ENCODE results near the gene ACOT2.
A peak's percentile ranks its signal among the peaks of the same experiment; 100 is the strongest.
"Not testable (repeated sequence)": the region's sequence is repeated elsewhere in the genome, so short reads cannot be mapped to it uniquely, and the experiment has no call there.

Gene ACOT2

DNA sequence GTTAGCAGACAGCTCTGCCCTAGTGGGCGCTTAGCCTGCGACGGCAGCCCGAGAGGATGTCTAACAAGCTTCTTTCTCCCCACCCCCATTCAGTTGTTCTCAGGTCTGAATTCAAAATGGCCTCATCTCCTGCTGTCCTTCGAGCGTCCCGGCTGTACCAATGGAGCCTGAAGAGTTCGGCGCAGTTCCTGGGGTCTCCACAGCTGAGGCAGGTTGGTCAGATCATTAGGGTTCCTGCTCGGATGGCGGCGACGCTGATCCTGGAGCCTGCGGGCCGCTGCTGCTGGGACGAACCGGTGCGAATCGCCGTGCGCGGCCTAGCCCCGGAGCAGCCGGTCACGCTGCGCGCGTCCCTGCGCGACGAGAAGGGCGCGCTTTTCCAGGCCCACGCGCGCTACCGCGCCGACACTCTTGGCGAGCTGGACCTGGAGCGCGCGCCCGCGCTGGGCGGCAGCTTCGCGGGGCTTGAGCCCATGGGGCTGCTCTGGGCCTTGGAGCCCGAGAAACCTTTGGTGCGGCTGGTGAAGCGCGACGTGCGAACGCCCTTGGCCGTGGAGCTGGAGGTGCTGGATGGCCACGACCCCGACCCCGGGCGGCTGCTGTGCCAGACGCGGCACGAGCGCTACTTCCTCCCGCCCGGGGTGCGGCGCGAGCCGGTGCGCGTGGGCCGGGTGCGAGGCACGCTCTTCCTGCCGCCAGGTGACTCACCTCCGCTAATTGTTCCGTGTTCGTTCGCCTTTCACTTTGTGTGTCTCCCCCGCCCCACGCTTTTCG is at the start of gene ACOT2:
Gene ACOT2, plus strand, starts transcription at position 29 of the 774 bp plus-strand sequence. Its CDS starts 28 bp downstream, at position 57.
- H3K4me1 ChIP-seq; H3K4me3 ChIP-seq; DNase-seq (ENCODE audit: low spot score in 2 of 2); H3K9me3 ChIP-seq; H3K27me3 ChIP-seq (ENCODE audit: low read depth); H3K36me3 ChIP-seq (replicated peaks); in situ Hi-C loops (cut with MboI; ENCODE audit: low sequenced_read_pairs): not testable (repeated sequence)

- in situ Hi-C loops (cut with MboI; ENCODE audit: low sequenced_read_pairs), result loop anchor here (10.0 kb wide), 1 partner anchor 54 kb away; no protein-coding TSS in a partner anchor
- H3K4me3 ChIP-seq, result no peak overlapping the region
These were observed 47.8 kb upstream of the ACOT2 start for GRCh38 chr14:73521229-73521628.

GRCh38 chr14:73524493-73524892 is 44.5 kb upstream of the ACOT2 start:
- Histone ChIP-seq H3K4me3 (no peak overlapping the region), H3K27me3 (ENCODE audit: low read depth) (no peaks in the 10 kb centered on the region), H3K36me3 (replicated peaks) (no peaks in the 10 kb centered on the region), H3K9me3 (no peaks in the 10 kb centered on the region), H3K4me1 (no peaks in the 10 kb centered on the region)
- in situ Hi-C loops (cut with MboI; ENCODE audit: low sequenced_read_pairs), result loop anchor here (10.0 kb wide), 1 partner anchor 50 kb away; no protein-coding TSS in a partner anchor
- no peak for DNase-seq (ENCODE audit: low spot score in 2 of 2)

More at GRCh38 chr14:73521229-73521628, 47.8 kb upstream of the ACOT2 start:
- no peak for DNase-seq (ENCODE audit: low spot score in 2 of 2)
- Histone ChIP-seq H3K9me3 (no peaks in the 10 kb centered on the region), H3K36me3 (replicated peaks) (no peaks in the 10 kb centered on the region), H3K27me3 (ENCODE audit: low read depth) (no peaks in the 10 kb centered on the region), H3K4me1 (no peaks in the 10 kb centered on the region)

- Histone ChIP-seq H3K4me3 (no peak overlapping the region), H3K27me3 (ENCODE audit: low read depth) (no peaks in the 10 kb centered on the region), H3K36me3 (replicated peaks) (no peaks in the 10 kb centered on the region), H3K9me3 (no peaks in the 10 kb centered on the region), H3K4me1 (no peaks in the 10 kb centered on the region)
- no peak for DNase-seq (ENCODE audit: low spot score in 2 of 2)
- in situ Hi-C loops (cut with MboI; ENCODE audit: low sequenced_read_pairs), result loop anchor here (10.0 kb wide), 1 partner anchor 48 kb away; no protein-coding TSS in a partner anchor
These were observed 42.7 kb upstream of the ACOT2 start for GRCh38 chr14:73526036-73526984.

GRCh38 chr14:73529356-73529755 is 39.7 kb upstream of the ACOT2 start:
- not testable (repeated sequence) for H3K36me3 ChIP-seq (replicated peaks); H3K4me1 ChIP-seq; DNase-seq (ENCODE audit: low spot score in 2 of 2); H3K27me3 ChIP-seq (ENCODE audit: low read depth); H3K9me3 ChIP-seq; H3K4me3 ChIP-seq
- in situ Hi-C loops (cut with MboI; ENCODE audit: low sequenced_read_pairs), result loop anchor here (10.0 kb wide), 1 partner anchor 45 kb away; no protein-coding TSS in a partner anchor

DNA sequence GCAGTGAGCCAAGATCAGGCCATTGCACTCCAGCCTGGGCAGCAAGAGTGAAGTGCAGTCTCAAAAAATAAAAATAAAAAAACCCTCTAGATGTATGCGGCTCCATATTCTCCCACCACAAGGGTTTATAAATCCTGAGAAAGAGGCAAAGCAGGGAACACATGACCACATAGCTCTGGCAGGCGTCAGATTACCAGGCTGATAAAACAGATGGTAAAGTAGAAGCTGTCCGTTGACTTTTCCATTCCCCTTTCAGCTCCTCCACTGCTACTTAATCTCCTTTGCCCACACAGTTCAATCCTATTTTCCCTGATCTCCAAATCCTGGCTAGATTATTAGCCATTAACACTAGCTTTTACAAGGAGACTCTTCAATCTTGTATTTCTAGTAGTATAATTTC is 37.0 kb upstream of the ACOT2 start:
- DNase-seq (ENCODE audit: low spot score in 2 of 2); in situ Hi-C loops (cut with MboI; ENCODE audit: low sequenced_read_pairs); H3K4me1 ChIP-seq; H3K4me3 ChIP-seq; H3K9me3 ChIP-seq; H3K36me3 ChIP-seq (replicated peaks); H3K27me3 ChIP-seq (ENCODE audit: low read depth): not testable (repeated sequence)

- H3K27me3 ChIP-seq (ENCODE audit: low read depth); H3K36me3 ChIP-seq (replicated peaks); H3K4me1 ChIP-seq; H3K4me3 ChIP-seq; in situ Hi-C loops (cut with MboI; ENCODE audit: low sequenced_read_pairs); DNase-seq (ENCODE audit: low spot score in 2 of 2); H3K9me3 ChIP-seq: not testable (repeated sequence)
These were observed 31.6 kb upstream of the ACOT2 start for GRCh38 chr14:73537244-73538045.

DNA sequence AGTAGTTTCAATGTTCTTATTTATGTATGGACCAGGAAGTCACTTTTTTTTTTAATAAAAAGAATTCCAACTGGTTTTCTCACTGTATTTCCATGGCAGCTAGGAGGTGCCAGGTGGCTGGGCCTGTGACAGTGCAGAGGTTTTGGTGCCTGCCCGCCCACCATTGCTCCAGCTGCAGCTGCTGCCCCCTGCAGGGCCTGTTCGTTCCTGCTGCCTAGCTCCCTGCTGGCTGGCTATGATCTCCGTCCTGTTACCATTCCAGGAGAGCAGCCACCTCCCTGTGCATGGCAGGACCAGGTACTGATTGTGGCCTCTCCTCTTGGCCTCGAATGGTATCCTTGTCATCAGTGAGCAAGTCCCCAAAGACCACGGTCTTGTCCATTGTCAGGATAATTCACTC is 30.0 kb upstream of the ACOT2 start:
- H3K27me3 ChIP-seq (ENCODE audit: low read depth); H3K36me3 ChIP-seq (replicated peaks); in situ Hi-C loops (cut with MboI; ENCODE audit: low sequenced_read_pairs); H3K9me3 ChIP-seq; H3K4me3 ChIP-seq; DNase-seq (ENCODE audit: low spot score in 2 of 2); H3K4me1 ChIP-seq: not testable (repeated sequence)

DNA sequence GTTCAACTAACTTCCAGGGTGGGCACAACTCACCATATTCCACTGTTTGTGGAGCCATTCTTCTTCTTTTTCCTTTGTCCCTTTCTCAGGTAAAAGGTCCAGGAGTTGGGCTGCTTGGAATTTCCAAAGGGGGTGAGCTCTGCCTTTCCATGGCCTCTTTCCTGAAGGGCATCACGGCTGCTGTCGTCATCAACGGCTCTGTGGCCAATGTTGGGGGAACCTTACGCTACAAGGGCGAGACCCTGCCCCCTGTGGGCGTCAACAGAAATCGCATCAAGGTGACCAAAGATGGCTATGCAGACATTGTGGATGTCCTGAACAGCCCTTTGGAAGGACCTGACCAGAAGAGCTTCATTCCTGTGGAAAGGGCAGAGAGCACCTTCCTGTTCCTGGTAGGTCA is 26.1 kb upstream of the ACOT2 start:
- H3K9me3 ChIP-seq; H3K27me3 ChIP-seq (ENCODE audit: low read depth); H3K36me3 ChIP-seq (replicated peaks); H3K4me1 ChIP-seq; in situ Hi-C loops (cut with MboI; ENCODE audit: low sequenced_read_pairs); H3K4me3 ChIP-seq: not testable (repeated sequence)
- peak in 1 of 2 experiments; percentile 36 for DNase-seq (ENCODE audit: low spot score in 2 of 2)

DNA sequence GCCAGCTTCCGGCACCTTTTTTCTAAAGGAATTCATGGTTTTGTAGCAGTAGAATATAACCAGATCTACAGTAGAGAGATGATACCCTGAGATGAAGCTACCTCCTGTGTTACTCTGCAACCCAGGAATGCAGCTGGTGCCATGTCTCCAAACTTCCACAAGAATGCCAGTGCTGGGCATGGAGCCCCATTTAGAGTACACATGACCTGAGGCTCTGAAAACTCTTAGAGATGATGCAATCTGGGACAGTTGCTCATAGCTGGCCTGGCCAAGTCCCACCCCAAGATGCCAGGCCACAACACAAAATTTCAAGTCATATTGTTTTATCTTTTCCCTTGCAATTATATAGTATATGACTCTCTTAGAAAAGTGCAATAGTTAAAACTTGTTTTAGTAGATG is 23.7 kb upstream of the ACOT2 start:
- H3K9me3 ChIP-seq; in situ Hi-C loops (cut with MboI; ENCODE audit: low sequenced_read_pairs); DNase-seq (ENCODE audit: low spot score in 2 of 2); H3K4me3 ChIP-seq; H3K27me3 ChIP-seq (ENCODE audit: low read depth); H3K36me3 ChIP-seq (replicated peaks); H3K4me1 ChIP-seq: not testable (repeated sequence)

DNA sequence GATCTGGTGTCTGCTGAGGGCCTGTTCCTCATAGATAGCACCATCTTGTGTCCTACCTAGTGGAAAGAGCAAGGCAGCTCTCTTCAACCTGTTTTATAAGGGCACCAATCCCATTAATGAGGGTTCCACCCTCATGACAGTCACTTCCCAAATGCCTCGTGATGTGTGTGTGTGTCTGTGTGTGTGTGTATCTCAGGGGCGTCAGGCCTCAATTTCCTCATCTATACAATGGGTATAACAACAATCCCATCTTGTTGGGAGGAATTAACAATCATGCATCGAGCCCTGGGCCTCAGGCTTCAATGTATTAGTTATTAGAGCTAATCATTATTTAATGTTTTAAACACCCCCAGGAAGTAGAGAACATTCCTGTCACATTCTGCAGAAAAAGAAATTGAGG is 19.9 kb upstream of the ACOT2 start:
- H3K4me3 ChIP-seq; H3K27me3 ChIP-seq (ENCODE audit: low read depth); H3K4me1 ChIP-seq; in situ Hi-C loops (cut with MboI; ENCODE audit: low sequenced_read_pairs); DNase-seq (ENCODE audit: low spot score in 2 of 2); H3K9me3 ChIP-seq; H3K36me3 ChIP-seq (replicated peaks): not testable (repeated sequence)

GRCh38 chr14:73549889-73550524 is 19.0 kb upstream of the ACOT2 start:
- H3K36me3 ChIP-seq (replicated peaks); DNase-seq (ENCODE audit: low spot score in 2 of 2); in situ Hi-C loops (cut with MboI; ENCODE audit: low sequenced_read_pairs); H3K9me3 ChIP-seq; H3K4me1 ChIP-seq; H3K27me3 ChIP-seq (ENCODE audit: low read depth); H3K4me3 ChIP-seq: not testable (repeated sequence)

DNA sequence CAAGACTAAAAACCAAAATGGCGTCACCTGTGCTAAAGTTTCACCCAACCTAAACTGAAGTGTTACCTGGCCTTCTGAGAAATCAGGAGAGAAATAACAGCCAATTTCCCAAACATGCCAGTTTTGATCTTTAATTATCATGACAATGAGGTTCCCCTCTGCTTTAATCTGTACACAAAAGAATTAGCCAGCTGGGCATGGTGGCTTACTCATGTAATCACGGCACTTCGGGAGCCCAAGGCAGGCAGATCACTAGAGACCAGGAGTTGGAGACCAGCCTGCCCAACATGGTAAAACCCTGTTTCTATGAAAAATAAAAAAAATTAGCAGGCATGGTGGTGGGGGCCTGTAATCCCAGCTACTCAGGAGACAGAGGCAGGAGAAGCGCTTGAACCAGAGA is 15.2 kb upstream of the ACOT2 start:
- Histone ChIP-seq H3K9me3 (no peaks in the 10 kb centered on the region), H3K36me3 (replicated peaks) (no peaks in the 10 kb centered on the region), H3K4me3 (no peak overlapping the region), H3K27me3 (ENCODE audit: low read depth) (no peaks in the 10 kb centered on the region), H3K4me1 (no peaks in the 10 kb centered on the region)
- DNase-seq (ENCODE audit: low spot score in 2 of 2), result no peak
- in situ Hi-C loops (cut with MboI; ENCODE audit: low sequenced_read_pairs), result no loop called here
